Caco-2 (cell line): ENCODE results near the gene EMX1. TPM values are rescaled to one million over a fixed set of nuclear protein-coding genes. Genes with fewer than 3 reads are reported as not detected.

Experiments
- BruUV-seq: library from RNA; stranded (reverse); fragments of 400-500 nt; replicated peaks from 2 replicates; lab custom pipeline; 2021; lab: Mats Ljungman, UMichigan
- CTCF ChIA-PET: fragments of 300-600 bp; sonication (Branson Sonifier 250); formaldehyde crosslinking; loops from one replicate; lab custom pipeline; 2022; ENCODE audit warnings: antibody characterized with exemption; lab: Charles Lee
- POLR2A ChIA-PET: fragments of 300-600 bp; sonication (Branson Sonifier 250); formaldehyde crosslinking; loops from one replicate; lab custom pipeline; 2022; ENCODE audit warnings: antibody characterized with exemption; lab: Charles Lee
- DNase-seq, 2 experiments: peaks; one replicate each; pipeline versions ENCODE4 v3.0.0 to v3.0.0-alpha.2; 2020 to 2022
- H3K27me3 ChIP-seq: replicated peaks from 2 replicates; pipeline ENCODE4 v1.6.0; 2011; ENCODE audit warnings: low read length; ENCODE audit not compliant: control insufficient read depth, insufficient read depth
- H3K36me3 ChIP-seq: 2 replicates; pipeline ENCODE4 v1.5.1; 2011; ENCODE audit warnings: low read length; ENCODE audit not compliant: control insufficient read depth, insufficient read depth
- H3K4me1 ChIP-seq: fragments of 250-450 bp; sonication (Bioruptor Pico); 2 replicates; pipeline ENCODE4 v1.5.1; 2020; ENCODE audit warnings: mild to moderate bottlenecking
- H3K4me3 ChIP-seq: 2 replicates; pipeline ENCODE4 v1.5.1; 2011; ENCODE audit warnings: low read depth, mild to moderate bottlenecking, control low read depth, low read length
- H3K9me3 ChIP-seq: fragments of 250-450 bp; sonication (Bioruptor Pico); 2 replicates; pipeline ENCODE4 v1.5.1; 2020; ENCODE audit warnings: mild to moderate bottlenecking, moderate library complexity
- H3K27ac Mint-ChIP-seq: one replicate; pipeline ENCODE4 v1.8.0; 2022; ENCODE audit warnings: mixed read lengths; ENCODE audit not compliant: unreplicated experiment
- H3K27me3 Mint-ChIP-seq: one replicate; pipeline ENCODE4 v1.8.0; 2022; ENCODE audit warnings: mixed read lengths; ENCODE audit not compliant: insufficient read depth, unreplicated experiment
- H3K36me3 Mint-ChIP-seq: one replicate; pipeline ENCODE4 v1.8.0; 2022; ENCODE audit warnings: mild to moderate bottlenecking, mixed read lengths; ENCODE audit not compliant: insufficient read depth, unreplicated experiment
- H3K4me1 Mint-ChIP-seq: one replicate; pipeline ENCODE4 v1.8.0; 2022; ENCODE audit warnings: low read depth, mixed read lengths; ENCODE audit not compliant: unreplicated experiment
- H3K4me3 Mint-ChIP-seq: one replicate; pipeline ENCODE4 v1.8.0; 2022; ENCODE audit warnings: mild to moderate bottlenecking, moderate library complexity, mixed read lengths; ENCODE audit not compliant: unreplicated experiment
- H3K9me3 Mint-ChIP-seq: one replicate; pipeline ENCODE4 v1.8.0; 2022; ENCODE audit warnings: mixed read lengths; ENCODE audit not compliant: unreplicated experiment
- intact Hi-C: fragments of 100-400 bp; cut with micrococcal nuclease; formaldehyde crosslinking; loops from one replicate; pipeline ENCODE4 v1.10.0; 2022; ENCODE audit not compliant: unreplicated experiment
- total RNA-seq: library from RNA; stranded (reverse); gene quantifications from 2 replicates; pipeline ENCODE4 v1.2.3, GENCODE V29; 2022
- TF ChIP-seq, protein P1 (sequence below), 2 experiments: fragments of 200-600 bp in 1 of 2; IDR thresholded peaks; 1 replicate in 1 of 2; 2 replicates in 1 of 2; pipeline versions ENCODE4 v1.5.1 to v1.8.0; 2011 to 2022; ENCODE audit warnings: antibody characterized with exemption in 1 of 2, control low read depth in 1 of 2, inconsistent platforms in 1 of 2, low read depth in 1 of 2, low read length in 1 of 2, mild to moderate bottlenecking in 1 of 2, moderate library complexity in 1 of 2; ENCODE audit not compliant: insufficient read depth in 1 of 2, severe bottlenecking in 1 of 2, unreplicated experiment in 1 of 2

The EMX1 gene
- total RNA-seq, 1 experiment from 2014 or later: 3.6 TPM

DNA sequence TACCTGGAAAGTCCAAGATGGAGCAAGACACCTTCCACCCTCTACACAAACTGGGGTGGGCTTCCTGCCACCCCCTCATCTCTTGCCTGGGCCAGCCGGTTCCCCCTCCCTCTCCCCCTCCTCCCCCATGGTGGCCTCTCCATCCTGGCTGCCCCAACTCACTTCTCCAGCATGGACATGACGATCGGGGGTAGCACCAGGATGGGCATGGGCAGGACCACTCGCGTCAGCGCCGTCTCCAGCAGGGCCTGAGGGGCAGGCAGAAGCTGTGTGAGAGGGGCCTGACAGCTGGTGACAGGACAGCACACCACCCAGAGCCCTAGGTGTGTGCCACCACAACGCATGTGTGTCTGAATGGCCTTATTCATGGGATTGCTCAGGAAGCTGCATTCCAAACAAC lies 51.0 kb downstream of the EMX1 start:
- no peaks in the 10 kb centered on the region for H3K27me3 ChIP-seq
- ChIA-PET CTCF (no interaction called here), POLR2A (no interaction called here)
- Mint-ChIP-seq H3K36me3 (no peaks in the 10 kb centered on the region), H3K4me3 (no peak overlapping the region), H3K27me3 (no peaks in the 10 kb centered on the region), H3K27ac (no peak overlapping the region), H3K9me3 (no peaks in the 10 kb centered on the region), H3K4me1 (no peaks in the 10 kb centered on the region)
- TF ChIP-seq, protein P1, sequence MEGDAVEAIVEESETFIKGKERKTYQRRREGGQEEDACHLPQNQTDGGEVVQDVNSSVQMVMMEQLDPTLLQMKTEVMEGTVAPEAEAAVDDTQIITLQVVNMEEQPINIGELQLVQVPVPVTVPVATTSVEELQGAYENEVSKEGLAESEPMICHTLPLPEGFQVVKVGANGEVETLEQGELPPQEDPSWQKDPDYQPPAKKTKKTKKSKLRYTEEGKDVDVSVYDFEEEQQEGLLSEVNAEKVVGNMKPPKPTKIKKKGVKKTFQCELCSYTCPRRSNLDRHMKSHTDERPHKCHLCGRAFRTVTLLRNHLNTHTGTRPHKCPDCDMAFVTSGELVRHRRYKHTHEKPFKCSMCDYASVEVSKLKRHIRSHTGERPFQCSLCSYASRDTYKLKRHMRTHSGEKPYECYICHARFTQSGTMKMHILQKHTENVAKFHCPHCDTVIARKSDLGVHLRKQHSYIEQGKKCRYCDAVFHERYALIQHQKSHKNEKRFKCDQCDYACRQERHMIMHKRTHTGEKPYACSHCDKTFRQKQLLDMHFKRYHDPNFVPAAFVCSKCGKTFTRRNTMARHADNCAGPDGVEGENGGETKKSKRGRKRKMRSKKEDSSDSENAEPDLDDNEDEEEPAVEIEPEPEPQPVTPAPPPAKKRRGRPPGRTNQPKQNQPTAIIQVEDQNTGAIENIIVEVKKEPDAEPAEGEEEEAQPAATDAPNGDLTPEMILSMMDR (IDR thresholded peaks at IDR 0.05; ENCODE audit: insufficient read depth in 1 of 2, low read depth in 1 of 2, low read length in 1 of 2, severe bottlenecking in 1 of 2, unreplicated experiment in 1 of 2): no peak
- no TSS peak for BruUV-seq
- H3K4me3 ChIP-seq: no peak overlapping the region
- DNase-seq: no peak
- H3K4me1 ChIP-seq: no peaks in the 10 kb centered on the region
- H3K9me3 ChIP-seq: no peaks in the 10 kb centered on the region
- intact Hi-C loops: no loop called here
- no peaks in the 10 kb centered on the region for H3K36me3 ChIP-seq

DNA sequence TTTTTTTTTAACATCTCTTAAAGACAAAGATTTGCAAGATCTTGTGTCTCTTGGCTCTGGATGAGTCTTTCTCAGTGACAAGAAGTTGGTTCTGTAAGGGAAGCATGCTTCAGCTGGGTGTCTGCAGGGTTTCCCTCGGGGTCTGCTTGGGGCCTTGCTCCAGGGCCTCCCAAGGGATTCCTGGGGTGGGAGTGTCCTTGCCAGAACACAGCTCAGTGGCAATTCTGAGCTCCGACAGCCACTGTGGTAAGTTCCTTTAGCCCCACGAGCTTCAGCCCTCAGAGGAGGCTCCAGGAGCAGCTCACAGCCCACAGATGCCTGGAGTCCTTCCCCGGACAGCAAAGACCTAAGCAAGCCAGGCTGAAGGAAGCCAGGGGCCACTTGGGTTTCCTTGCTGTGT lies 52.4 kb downstream of the EMX1 start:
- intact Hi-C loops: loop anchor here (5.0 kb wide), 1 partner anchor 208 kb away; no protein-coding TSS in a partner anchor
- POLR2A ChIA-PET: interaction anchor here (0.7 kb wide), 1 partner anchor 9 kb away, joined by 5 read pairs; no protein-coding TSS in a partner anchor
- H3K36me3 Mint-ChIP-seq: no peaks in the 10 kb centered on the region

DNA sequence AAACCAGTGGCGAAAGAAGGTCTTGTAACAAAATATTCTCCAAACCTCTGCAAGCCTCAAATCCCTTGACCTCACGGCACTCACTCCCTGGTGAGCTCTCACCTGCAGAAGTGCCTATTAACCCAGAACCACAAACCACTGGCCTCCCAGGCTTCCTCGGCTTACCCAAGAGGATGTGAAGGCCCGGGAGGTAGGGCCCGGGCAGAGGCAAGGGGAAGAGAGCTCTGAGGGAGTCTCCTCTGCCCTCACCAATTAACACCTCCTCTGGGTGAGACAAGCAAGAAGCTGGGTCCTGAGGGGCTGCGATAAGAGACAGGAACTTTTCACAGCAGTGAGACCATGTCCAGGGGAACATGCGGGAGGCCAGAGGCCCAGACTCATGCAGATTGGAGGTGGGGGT lies 53.7 kb downstream of the EMX1 start:
- Histone ChIP-seq H3K9me3 (no peaks in the 10 kb centered on the region), H3K4me1 (no peaks in the 10 kb centered on the region), H3K27me3 (no peaks in the 10 kb centered on the region), H3K4me3 (no peak overlapping the region), H3K36me3 (no peaks in the 10 kb centered on the region)
- intact Hi-C loops: loop anchor here (5.0 kb wide), 1 partner anchor 206 kb away; no protein-coding TSS in a partner anchor
- Mint-ChIP-seq H3K27ac (no peak overlapping the region), H3K27me3 (no peaks in the 10 kb centered on the region), H3K9me3 (no peaks in the 10 kb centered on the region), H3K4me1 (no peaks in the 10 kb centered on the region), H3K36me3 (no peaks in the 10 kb centered on the region), H3K4me3 (no peak overlapping the region)
- BruUV-seq: no TSS peak
- DNase-seq: no peak
- TF ChIP-seq, protein P1 (IDR thresholded peaks at IDR 0.05; ENCODE audit: insufficient read depth in 1 of 2, low read depth in 1 of 2, low read length in 1 of 2, severe bottlenecking in 1 of 2, unreplicated experiment in 1 of 2): no peak
- ChIA-PET CTCF (no interaction called here), POLR2A (no interaction called here)

More for the DNA sequence above, 52.4 kb downstream of the EMX1 start:
- Histone ChIP-seq H3K9me3 (no peaks in the 10 kb centered on the region), H3K4me3 (no peak overlapping the region), H3K36me3 (no peaks in the 10 kb centered on the region), H3K27me3 (no peaks in the 10 kb centered on the region), H3K4me1 (no peaks in the 10 kb centered on the region)
- BruUV-seq: no TSS peak
- TF ChIP-seq, protein P1 (IDR thresholded peaks at IDR 0.05; ENCODE audit: insufficient read depth in 1 of 2, low read depth in 1 of 2, low read length in 1 of 2, severe bottlenecking in 1 of 2, unreplicated experiment in 1 of 2): no peak
- CTCF ChIA-PET: no interaction called here
- Mint-ChIP-seq H3K4me3 (no peak overlapping the region), H3K4me1 (no peaks in the 10 kb centered on the region), H3K27ac (no peak overlapping the region), H3K9me3 (no peaks in the 10 kb centered on the region), H3K27me3 (no peaks in the 10 kb centered on the region)
- DNase-seq: no peak
